ENCODE results near the gene DPPA3.

DPPA3 gene

GRCh38 chr12:7694556-7695236, 16.5 kb upstream of the DPPA3 start:
- Histone ChIP-seq H3K27me3 (ENCODE audit: control insufficient read depth in 1 of 2, insufficient read depth in 2 of 2, low read length in 2 of 2) (peaks cover 0 to 2% of the 10 kb centered on the region in 2 donors), H3K27ac (ENCODE audit: low read length) (no peak overlapping the region), H3K9ac (ENCODE audit: low read length in 2 of 2) (no peak overlapping the region), H3K4me3 (ENCODE audit: low read length in 2 of 2) (no peak overlapping the region), H3K4me1 (ENCODE audit: control insufficient read depth, insufficient read depth, low read length) (no peaks in the 10 kb centered on the region), H3K9me3 (ENCODE audit: control insufficient read depth in 2 of 2, low read length in 2 of 2) (no peaks in the 10 kb centered on the region), H3K36me3 (ENCODE audit: control insufficient read depth in 2 of 2, insufficient read depth in 2 of 2, low read length in 2 of 2) (no peaks in the 10 kb centered on the region)

DNA sequence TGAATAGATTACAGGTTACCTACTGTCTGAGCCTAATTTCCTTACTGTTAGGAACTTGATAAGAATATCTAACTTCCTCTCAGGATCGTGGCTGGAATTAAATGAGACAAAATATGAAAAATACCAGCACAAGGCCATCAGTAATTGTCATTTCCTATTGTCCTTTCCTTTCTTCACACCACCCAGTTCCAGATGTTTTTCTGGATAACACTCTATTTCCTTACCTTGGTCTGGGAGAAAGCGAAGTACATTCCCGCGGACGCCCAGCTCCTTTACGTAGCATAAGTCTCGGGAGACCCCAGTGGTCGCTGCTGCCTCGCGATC, 16.0 kb upstream of the DPPA3 start:
- Histone ChIP-seq H3K27ac (ENCODE audit: low read length) (no peak overlapping the region), H3K4me1 (ENCODE audit: control insufficient read depth, insufficient read depth, low read length) (no peaks in the 10 kb centered on the region), H3K4me3 (ENCODE audit: low read length in 2 of 2) (no peak overlapping the region), H3K9me3 (ENCODE audit: control insufficient read depth in 2 of 2, low read length in 2 of 2) (no peaks in the 10 kb centered on the region), H3K9ac (ENCODE audit: low read length in 2 of 2) (no peak overlapping the region), H3K27me3 (ENCODE audit: control insufficient read depth in 1 of 2, insufficient read depth in 2 of 2, low read length in 2 of 2) (peaks cover 0 to 2% of the 10 kb centered on the region in 2 donors), H3K36me3 (ENCODE audit: control insufficient read depth in 2 of 2, insufficient read depth in 2 of 2, low read length in 2 of 2) (no peaks in the 10 kb centered on the region)

DNA sequence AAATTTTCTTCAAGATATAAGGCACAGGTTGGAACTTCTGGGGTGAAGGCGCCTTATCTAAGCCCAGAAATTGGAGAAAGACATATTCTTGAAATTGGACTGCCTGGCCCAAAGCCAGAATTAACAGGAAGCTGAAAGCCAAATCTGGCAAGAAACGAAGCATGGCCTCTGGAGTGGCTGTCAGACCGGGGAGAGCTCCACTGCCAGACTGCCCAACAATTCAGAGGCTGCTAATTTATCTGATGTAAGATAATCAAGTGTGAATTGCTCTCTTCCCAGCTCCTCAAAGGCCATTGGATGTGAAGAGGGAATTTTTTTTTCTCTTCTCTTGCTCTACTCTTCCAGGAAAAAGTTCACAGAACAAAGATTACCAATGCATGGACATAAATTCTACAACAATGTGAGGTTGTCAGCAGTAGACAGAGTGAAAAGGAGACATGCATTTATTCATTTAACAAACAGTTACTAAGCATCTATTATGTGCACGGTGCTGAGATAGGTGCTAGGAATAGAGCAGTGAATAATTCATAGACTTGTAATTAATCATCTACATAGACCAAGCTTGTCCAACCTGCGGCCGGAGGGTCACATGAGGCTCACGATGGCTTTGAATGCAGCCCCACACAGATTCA, 15.6 kb upstream of the DPPA3 start, which contains the start of gene GDF3:
Gene GDF3 (minus strand): TSS at position 210 of the 632 bp plus-strand sequence. CDS start 47 bp downstream, at position 163.
- Histone ChIP-seq H3K27me3 (ENCODE audit: control insufficient read depth in 1 of 2, insufficient read depth in 2 of 2, low read length in 2 of 2) (peaks cover 0 to 2% of the 10 kb centered on the region in 2 donors), H3K4me3 (ENCODE audit: low read length in 2 of 2) (no peak within 1 kb of the TSS), H3K9me3 (ENCODE audit: control insufficient read depth in 2 of 2, low read length in 2 of 2) (no peaks in the 10 kb centered on the region), H3K9ac (ENCODE audit: low read length in 2 of 2) (no peak within 1 kb of the TSS), H3K36me3 (ENCODE audit: control insufficient read depth in 2 of 2, insufficient read depth in 2 of 2, low read length in 2 of 2) (no peaks in the 10 kb centered on the region), H3K4me1 (ENCODE audit: control insufficient read depth, insufficient read depth, low read length) (no peaks in the 10 kb centered on the region), H3K27ac (ENCODE audit: low read length) (no peak within 1 kb of the TSS)

DNA sequence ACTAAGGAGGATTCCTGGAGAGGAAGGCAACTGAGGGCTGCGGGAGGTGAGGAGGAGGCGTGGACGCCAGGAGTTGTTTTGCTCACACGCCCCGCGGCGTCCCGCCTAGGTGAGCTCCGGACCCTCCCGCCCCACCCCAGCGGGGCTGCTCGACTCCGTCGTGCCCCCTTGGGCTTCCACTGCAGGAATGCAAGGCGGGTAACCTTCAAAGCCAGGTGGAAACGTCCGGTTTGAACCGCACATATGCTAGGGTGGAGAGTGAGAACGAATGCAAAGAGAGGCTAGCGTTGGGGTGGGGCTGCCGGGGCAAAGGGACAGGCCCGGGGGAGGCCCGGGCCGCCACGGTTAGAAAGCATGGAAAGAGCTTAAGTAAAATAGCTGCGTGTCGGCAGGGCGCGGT, 5.4 kb upstream of the DPPA3 start:
- Histone ChIP-seq H3K4me1 (ENCODE audit: control insufficient read depth, insufficient read depth, low read length) (no peaks in the 10 kb centered on the region), H3K27me3 (ENCODE audit: control insufficient read depth in 1 of 2, insufficient read depth in 2 of 2, low read length in 2 of 2) (no peaks in the 10 kb centered on the region), H3K4me3 (ENCODE audit: low read length in 2 of 2) (no peak overlapping the region), H3K27ac (ENCODE audit: low read length) (no peak overlapping the region), H3K36me3 (ENCODE audit: control insufficient read depth in 2 of 2, insufficient read depth in 2 of 2, low read length in 2 of 2) (no peaks in the 10 kb centered on the region), H3K9me3 (ENCODE audit: control insufficient read depth in 2 of 2, low read length in 2 of 2) (no peaks in the 10 kb centered on the region), H3K9ac (ENCODE audit: low read length in 2 of 2) (no peak overlapping the region)

- Histone ChIP-seq H3K36me3 (ENCODE audit: control insufficient read depth in 2 of 2, insufficient read depth in 2 of 2, low read length in 2 of 2) (no peaks in the 10 kb centered on the region), H3K27ac (ENCODE audit: low read length) (no peak overlapping the region), H3K4me1 (ENCODE audit: control insufficient read depth, insufficient read depth, low read length) (no peaks in the 10 kb centered on the region), H3K9ac (ENCODE audit: low read length in 2 of 2) (no peak overlapping the region), H3K27me3 (ENCODE audit: control insufficient read depth in 1 of 2, insufficient read depth in 2 of 2, low read length in 2 of 2) (no peaks in the 10 kb centered on the region), H3K9me3 (ENCODE audit: control insufficient read depth in 2 of 2, low read length in 2 of 2) (peaks cover 0 to 3% of the 10 kb centered on the region in 2 donors), H3K4me3 (ENCODE audit: low read length in 2 of 2) (no peak overlapping the region)
Measured at GRCh38 chr12:7709969-7710675, 1.1 kb upstream of the DPPA3 start.

GRCh38 chr12:7712841-7713442, 1.7 kb downstream of the DPPA3 start:
- H3K27ac ChIP-seq (ENCODE audit: low read length): no peak overlapping the region
- no peak overlapping the region for H3K9ac ChIP-seq (ENCODE audit: low read length in 2 of 2)
- no peaks in the 10 kb centered on the region for H3K27me3 ChIP-seq (ENCODE audit: control insufficient read depth in 1 of 2, insufficient read depth in 2 of 2, low read length in 2 of 2)
- no peaks in the 10 kb centered on the region for H3K36me3 ChIP-seq (ENCODE audit: control insufficient read depth in 2 of 2, insufficient read depth in 2 of 2, low read length in 2 of 2)
- H3K4me3 ChIP-seq (ENCODE audit: low read length in 2 of 2): no peak overlapping the region
- H3K4me1 ChIP-seq (ENCODE audit: control insufficient read depth, insufficient read depth, low read length): no peaks in the 10 kb centered on the region
- H3K9me3 ChIP-seq (ENCODE audit: control insufficient read depth in 2 of 2, low read length in 2 of 2): peaks cover 0 to 3% of the 10 kb centered on the region in 2 donors

DNA sequence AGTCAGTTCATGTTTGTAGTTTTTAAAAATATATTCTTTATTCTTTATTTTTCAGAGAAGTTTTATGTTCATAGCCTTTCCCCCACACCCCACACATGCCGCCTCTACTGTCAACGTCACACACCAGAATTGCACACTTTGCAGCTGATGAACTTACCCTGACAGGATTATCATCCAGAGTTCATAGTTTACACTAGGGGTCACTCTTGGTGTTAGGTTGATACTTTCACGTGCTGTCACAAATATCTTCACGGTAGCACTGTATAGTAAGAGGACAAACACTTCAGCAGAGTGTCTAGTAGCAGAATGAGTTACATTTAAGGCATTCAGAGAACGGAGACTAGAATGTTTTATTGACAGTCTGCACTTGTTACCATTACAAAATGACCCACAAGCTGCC, 5.1 kb downstream of the DPPA3 start:
- no peaks in the 10 kb centered on the region for H3K36me3 ChIP-seq (ENCODE audit: control insufficient read depth in 2 of 2, insufficient read depth in 2 of 2, low read length in 2 of 2)
- no peak overlapping the region for H3K27ac ChIP-seq (ENCODE audit: low read length)
- no peaks in the 10 kb centered on the region for H3K27me3 ChIP-seq (ENCODE audit: control insufficient read depth in 1 of 2, insufficient read depth in 2 of 2, low read length in 2 of 2)
- no peaks in the 10 kb centered on the region for H3K4me1 ChIP-seq (ENCODE audit: control insufficient read depth, insufficient read depth, low read length)
- H3K9me3 ChIP-seq (ENCODE audit: control insufficient read depth in 2 of 2, low read length in 2 of 2): peaks cover 0 to 3% of the 10 kb centered on the region in 2 donors
- no peak overlapping the region for H3K4me3 ChIP-seq (ENCODE audit: low read length in 2 of 2)
- no peak overlapping the region for H3K9ac ChIP-seq (ENCODE audit: low read length in 2 of 2)

DNA sequence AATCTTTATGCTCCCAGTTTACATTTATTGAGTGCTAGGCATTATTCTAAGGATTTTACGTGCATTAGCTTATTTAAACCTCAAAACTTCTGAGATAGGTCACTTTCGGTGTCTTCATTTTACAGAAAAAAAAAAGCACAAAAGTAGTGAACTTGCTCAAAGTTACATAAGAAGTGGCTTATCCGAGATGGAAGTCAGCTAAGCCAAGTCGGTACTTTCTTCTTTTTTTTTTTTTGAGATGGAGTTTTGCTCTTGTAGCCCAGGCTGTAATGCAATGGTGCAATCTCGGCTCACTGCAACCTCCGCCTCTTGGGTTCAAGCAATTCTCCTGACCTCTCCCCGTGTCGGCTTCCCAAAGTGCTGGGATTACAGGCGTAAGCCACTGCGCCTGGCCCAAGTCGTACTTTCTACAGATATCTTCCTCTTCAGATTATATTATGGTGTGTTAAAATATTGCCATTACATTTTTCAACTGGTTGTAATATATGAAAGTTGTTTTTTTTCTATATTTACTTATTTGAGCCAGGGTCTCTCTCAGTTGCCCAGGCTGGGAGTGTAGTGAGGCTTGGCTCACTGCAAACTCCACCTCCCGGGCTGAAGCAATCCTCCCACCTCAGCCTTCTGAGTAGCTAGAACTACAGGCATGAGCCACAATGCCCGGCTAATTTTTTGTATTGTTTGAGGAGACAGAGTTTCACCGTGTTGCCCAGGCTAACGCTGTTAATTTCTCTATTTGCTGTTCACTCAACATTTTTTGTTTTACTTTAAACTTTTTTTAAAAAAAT, 8.9 kb downstream of the DPPA3 start:
- no peak overlapping the region for H3K9ac ChIP-seq (ENCODE audit: low read length in 2 of 2)
- no peaks in the 10 kb centered on the region for H3K27me3 ChIP-seq (ENCODE audit: control insufficient read depth in 1 of 2, insufficient read depth in 2 of 2, low read length in 2 of 2)
- no peak overlapping the region for H3K27ac ChIP-seq (ENCODE audit: low read length)
- no peaks in the 10 kb centered on the region for H3K36me3 ChIP-seq (ENCODE audit: control insufficient read depth in 2 of 2, insufficient read depth in 2 of 2, low read length in 2 of 2)
- H3K4me3 ChIP-seq (ENCODE audit: low read length in 2 of 2): no peak overlapping the region
- no peaks in the 10 kb centered on the region for H3K9me3 ChIP-seq (ENCODE audit: control insufficient read depth in 2 of 2, low read length in 2 of 2)
- H3K4me1 ChIP-seq (ENCODE audit: control insufficient read depth, insufficient read depth, low read length): no peaks in the 10 kb centered on the region

- no peak overlapping the region for H3K9ac ChIP-seq (ENCODE audit: low read length in 2 of 2)
- no peaks in the 10 kb centered on the region for H3K27me3 ChIP-seq (ENCODE audit: control insufficient read depth in 1 of 2, insufficient read depth in 2 of 2, low read length in 2 of 2)
- H3K36me3 ChIP-seq (ENCODE audit: control insufficient read depth in 2 of 2, insufficient read depth in 2 of 2, low read length in 2 of 2): no peaks in the 10 kb centered on the region
- no peak overlapping the region for H3K4me3 ChIP-seq (ENCODE audit: low read length in 2 of 2)
- no peak overlapping the region for H3K27ac ChIP-seq (ENCODE audit: low read length)
- H3K4me1 ChIP-seq (ENCODE audit: control insufficient read depth, insufficient read depth, low read length): no peaks in the 10 kb centered on the region
- no peaks in the 10 kb centered on the region for H3K9me3 ChIP-seq (ENCODE audit: control insufficient read depth in 2 of 2, low read length in 2 of 2)
Measured at GRCh38 chr12:7723926-7724325, 12.7 kb downstream of the DPPA3 start.

DNA sequence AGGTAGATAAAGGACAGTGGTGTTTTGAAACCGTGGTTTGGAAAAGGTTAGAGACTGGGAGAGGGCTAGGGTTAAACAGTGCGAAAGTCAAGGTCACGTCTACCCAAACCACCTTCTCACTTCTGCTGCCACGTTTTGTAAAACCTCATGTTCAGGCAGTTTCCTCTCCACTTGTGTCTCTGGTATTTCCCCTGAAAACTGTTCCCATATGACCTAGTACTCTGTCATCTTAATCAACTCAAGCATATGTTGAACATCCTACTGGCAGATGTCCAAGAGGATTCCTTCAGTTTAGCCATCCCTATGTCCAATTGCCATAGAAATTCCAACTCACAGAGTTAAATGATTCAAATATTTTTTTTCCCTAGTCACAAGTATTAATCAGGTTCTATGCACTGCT, 18.5 kb downstream of the DPPA3 start:
- no peaks in the 10 kb centered on the region for H3K36me3 ChIP-seq (ENCODE audit: control insufficient read depth in 2 of 2, insufficient read depth in 2 of 2, low read length in 2 of 2)
- no peak overlapping the region for H3K4me3 ChIP-seq (ENCODE audit: low read length in 2 of 2)

More for the DNA sequence above, 18.5 kb downstream of the DPPA3 start:
- no peak overlapping the region for H3K9ac ChIP-seq (ENCODE audit: low read length in 2 of 2)
- no peaks in the 10 kb centered on the region for H3K4me1 ChIP-seq (ENCODE audit: control insufficient read depth, insufficient read depth, low read length)
- no peaks in the 10 kb centered on the region for H3K27me3 ChIP-seq (ENCODE audit: control insufficient read depth in 1 of 2, insufficient read depth in 2 of 2, low read length in 2 of 2)
- H3K27ac ChIP-seq (ENCODE audit: low read length): no peak overlapping the region
- H3K9me3 ChIP-seq (ENCODE audit: control insufficient read depth in 2 of 2, low read length in 2 of 2): no peaks in the 10 kb centered on the region

All from stomach smooth muscle (tissue), 2 donors.